GM18870 (cell line): ENCODE results near the gene MEG3.
"Not testable (repeated sequence)": the region's sequence is repeated elsewhere in the genome, so short reads cannot be mapped to it uniquely, and the experiment has no call there.

Experiments used
- ATAC-seq: cut with Tn5 transposase; IDR thresholded peaks from one replicate; pipeline ENCODE4 v1.9.1; 2021; ENCODE audit warnings: moderate library complexity; ENCODE audit not compliant: unreplicated experiment

Gene MEG3

GRCh38 chr14:100788517-100788916 lies 37.4 kb upstream of the MEG3 start:
- no peak for ATAC-seq

- no peak for ATAC-seq
These were observed 37.0 kb upstream of the MEG3 start for GRCh38 chr14:100788942-100789341.

- ATAC-seq: no peak
These were observed 36.2 kb upstream of the MEG3 start for GRCh38 chr14:100789460-100790417.

GRCh38 chr14:100790502-100791347 lies 35.2 kb upstream of the MEG3 start:
- no peak for ATAC-seq

GRCh38 chr14:100791348-100791735 lies 34.6 kb upstream of the MEG3 start:
- ATAC-seq: no peak

- no peak for ATAC-seq
These were observed 33.9 kb upstream of the MEG3 start for GRCh38 chr14:100791995-100792394.

- no peak for ATAC-seq
These were observed 29.0 kb upstream of the MEG3 start for GRCh38 chr14:100796946-100797345.

GRCh38 chr14:100800041-100800440 lies 25.9 kb upstream of the MEG3 start:
- ATAC-seq: no peak

- not testable (repeated sequence) for ATAC-seq
These were observed 24.5 kb upstream of the MEG3 start for GRCh38 chr14:100801433-100801832.

GRCh38 chr14:100802179-100802578 lies 23.7 kb upstream of the MEG3 start:
- ATAC-seq: no peak

- ATAC-seq: no peak
These were observed 23.2 kb upstream of the MEG3 start for GRCh38 chr14:100802766-100803165.

GRCh38 chr14:100803226-100803625 lies 22.7 kb upstream of the MEG3 start:
- no peak for ATAC-seq

- ATAC-seq: no peak
These were observed 22.2 kb upstream of the MEG3 start for GRCh38 chr14:100803676-100804075.

- ATAC-seq: no peak
These were observed 21.8 kb upstream of the MEG3 start for GRCh38 chr14:100804138-100804537.

GRCh38 chr14:100804558-100805309 lies 21.2 kb upstream of the MEG3 start:
- no peak for ATAC-seq

- ATAC-seq: no peak
These were observed 19.5 kb upstream of the MEG3 start for GRCh38 chr14:100806386-100806785.

GRCh38 chr14:100807496-100807895 lies 18.4 kb upstream of the MEG3 start:
- no peak for ATAC-seq

GRCh38 chr14:100807979-100808734 lies 17.8 kb upstream of the MEG3 start:
- ATAC-seq: no peak

GRCh38 chr14:100810435-100810834 lies 15.5 kb upstream of the MEG3 start:
- ATAC-seq: no peak

- ATAC-seq: no peak
These were observed 15.0 kb upstream of the MEG3 start for GRCh38 chr14:100810861-100811461.
